GM12892 (cell line): ENCODE measurements around the gene NFATC1.

Experiments used
- POLR2A ChIP-seq: IDR thresholded peaks from 2 replicates; pipeline ENCODE4 v1.6.1; 2011; ENCODE audit warnings: low read depth, low read length, control low read depth
- TAF1 ChIP-seq: IDR thresholded peaks from 2 replicates; pipeline ENCODE4 v1.6.1; 2011; ENCODE audit warnings: low read depth, mild to moderate bottlenecking, control low read depth, low read length, borderline replicate concordance

DNA sequence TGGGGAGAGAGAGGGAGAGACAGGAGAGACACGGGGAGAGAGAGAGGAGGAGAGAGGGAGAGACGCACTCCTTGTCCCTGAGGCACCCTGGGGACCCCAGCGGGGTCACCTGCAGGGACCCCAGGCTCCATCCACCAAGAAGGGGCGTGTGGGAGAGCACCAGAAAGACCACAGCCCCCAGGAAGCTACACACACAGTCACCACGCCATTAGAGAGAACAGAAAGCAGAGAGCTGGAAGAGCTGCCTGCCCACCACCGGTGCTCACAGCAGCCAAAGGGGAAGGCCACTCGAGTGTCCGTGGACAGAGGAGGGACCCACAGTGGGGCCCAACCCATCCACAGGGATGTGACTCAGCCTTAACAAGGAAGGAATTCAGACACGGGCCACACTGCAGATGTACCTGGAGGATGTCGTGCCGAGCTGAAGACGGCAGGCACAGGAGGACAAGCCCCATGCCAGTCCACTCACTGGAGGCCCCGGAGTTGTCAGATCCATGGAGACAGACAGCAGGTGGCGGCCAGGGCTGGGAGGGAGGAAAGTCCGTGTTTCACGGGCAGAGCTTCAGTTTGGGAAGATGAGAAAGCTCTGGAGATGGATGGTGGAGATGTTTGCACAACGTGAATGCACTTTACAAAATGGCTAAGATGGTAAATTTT, 11.5 kb upstream of the NFATC1 start:
- TF ChIP-seq POLR2A, result no peak
- no peak for TF ChIP-seq TAF1
